ENCODE measurements around the gene EPHB1.

Gene EPHB1

DNA sequence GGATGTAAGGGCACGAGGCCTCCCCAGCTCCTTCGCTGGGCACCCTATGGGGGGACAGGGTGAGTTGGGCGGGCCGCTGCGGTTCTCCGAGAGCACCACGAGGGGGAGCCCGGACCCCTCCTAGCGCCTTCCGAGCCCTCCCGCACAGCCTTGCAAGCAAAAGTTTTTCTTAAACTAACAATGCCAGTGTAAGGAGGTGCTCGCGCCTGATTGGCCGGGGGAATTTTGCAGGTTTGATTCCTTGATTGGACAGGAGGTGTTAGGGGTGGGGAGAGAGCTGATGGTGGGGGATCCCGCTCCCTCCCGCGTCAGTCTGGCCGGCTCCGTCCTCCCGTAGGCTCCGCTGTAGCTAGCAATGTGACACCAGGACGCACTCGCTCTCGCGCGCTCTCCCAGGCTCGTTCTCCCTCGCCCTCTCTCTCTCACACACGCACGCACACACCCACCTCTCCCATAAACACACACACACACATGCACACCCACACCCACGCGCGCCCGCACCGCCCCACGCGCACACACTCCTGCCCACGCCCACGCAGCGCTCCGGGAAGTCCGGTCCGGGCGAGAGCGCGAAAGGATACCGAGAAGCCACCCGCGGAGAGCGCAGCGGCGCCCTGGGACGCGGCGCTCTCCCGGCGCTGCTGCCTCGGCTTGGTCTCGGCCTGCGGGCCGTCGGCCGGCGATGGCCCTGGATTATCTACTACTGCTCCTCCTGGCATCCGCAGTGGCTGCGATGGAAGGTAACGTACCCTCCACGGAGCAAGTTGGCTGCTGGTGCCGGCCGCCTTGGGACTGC, at the start of gene EPHB1:
TSS of gene EPHB1 (plus strand) at position 311 of the 796 bp plus-strand sequence.
- H3K9me3 ChIP-seq (ENCODE audit: control insufficient read depth in 5 of 5, low read length in 5 of 5): no peaks in the 10 kb centered on the region
- peak within 1 kb of the TSS in 2 of 5 donors; percentile 43 to 45 for H3K9ac ChIP-seq (ENCODE audit: low read length in 5 of 5)
- H3K4me1 ChIP-seq (ENCODE audit: control insufficient read depth in 5 of 5, insufficient read depth in 5 of 5, low read length in 5 of 5): peaks cover 0 to 43% (median 39%) of the 10 kb centered on the region in 5 donors
- no peaks in the 10 kb centered on the region for H3K36me3 ChIP-seq (ENCODE audit: control insufficient read depth in 5 of 5, insufficient read depth in 5 of 5, low read length in 5 of 5)
- peak within 1 kb of the TSS; percentile 48 to 80 (median 74) for H3K4me3 ChIP-seq (ENCODE audit: low read depth in 1 of 5, low read length in 5 of 5)
- peaks cover 14 to 30% (median 23%) of the 10 kb centered on the region in 5 donors for H3K27me3 ChIP-seq (ENCODE audit: control insufficient read depth in 5 of 5, insufficient read depth in 4 of 5, low read length in 5 of 5)
- H3K27ac ChIP-seq (ENCODE audit: low read depth, low read length): no peak within 1 kb of the TSS

DNA sequence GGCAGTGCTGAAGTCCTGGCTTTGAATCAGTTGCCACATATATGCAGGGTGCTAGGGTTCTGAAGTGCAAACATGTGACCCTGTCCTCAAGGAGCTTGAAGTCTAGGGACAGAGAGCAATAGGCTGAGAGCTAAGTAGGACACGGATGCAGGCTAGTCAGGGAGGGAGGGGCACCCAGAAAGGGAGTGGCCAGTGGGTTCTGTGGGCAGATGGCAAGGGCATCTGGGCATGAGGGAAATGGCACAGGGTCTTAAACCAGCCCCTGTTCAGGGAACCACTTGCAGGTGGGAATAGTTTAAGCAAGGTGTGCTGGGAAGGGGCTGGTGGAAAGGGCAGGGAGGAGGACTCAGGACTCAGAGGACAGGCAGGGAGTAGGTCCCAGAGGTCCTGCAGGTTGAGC, 46.4 kb upstream of the EPHB1 start:
- Histone ChIP-seq H3K27me3 (ENCODE audit: control insufficient read depth in 5 of 5, insufficient read depth in 4 of 5, low read length in 5 of 5) (no peaks in the 10 kb centered on the region), H3K9ac (ENCODE audit: low read length in 5 of 5) (no peak overlapping the region), H3K9me3 (ENCODE audit: control insufficient read depth in 5 of 5, low read length in 5 of 5) (no peaks in the 10 kb centered on the region), H3K4me3 (ENCODE audit: low read depth in 1 of 5, low read length in 5 of 5) (no peak overlapping the region), H3K36me3 (ENCODE audit: control insufficient read depth in 5 of 5, insufficient read depth in 5 of 5, low read length in 5 of 5) (no peaks in the 10 kb centered on the region), H3K27ac (ENCODE audit: low read depth, low read length) (no peak overlapping the region), H3K4me1 (ENCODE audit: control insufficient read depth in 5 of 5, insufficient read depth in 5 of 5, low read length in 5 of 5) (peaks cover 0 to 12% (median 5%) of the 10 kb centered on the region in 5 donors)

DNA sequence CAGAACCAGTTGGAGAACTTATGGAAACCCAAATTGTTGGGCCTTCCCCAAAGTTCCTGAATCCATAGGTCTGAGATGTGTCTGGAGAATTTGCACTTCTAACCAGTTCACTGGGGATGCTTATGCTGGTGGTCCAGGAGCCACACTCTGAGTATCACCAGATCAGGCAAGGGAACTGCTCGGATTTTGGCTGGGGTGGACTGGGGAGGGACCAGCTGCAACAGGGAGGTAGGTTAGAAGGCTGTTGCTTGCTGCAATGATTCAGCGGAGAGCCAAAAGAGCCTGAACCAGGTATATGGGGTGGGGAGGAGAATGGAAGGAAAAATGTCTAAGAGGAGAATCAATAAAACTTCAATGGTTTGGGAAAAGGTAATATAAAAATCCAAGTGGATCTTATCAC, 45.9 kb upstream of the EPHB1 start:
- Histone ChIP-seq H3K27me3 (ENCODE audit: control insufficient read depth in 5 of 5, insufficient read depth in 4 of 5, low read length in 5 of 5) (no peaks in the 10 kb centered on the region), H3K4me1 (ENCODE audit: control insufficient read depth in 5 of 5, insufficient read depth in 5 of 5, low read length in 5 of 5) (peaks cover 0 to 12% (median 5%) of the 10 kb centered on the region in 5 donors), H3K9me3 (ENCODE audit: control insufficient read depth in 5 of 5, low read length in 5 of 5) (no peaks in the 10 kb centered on the region), H3K4me3 (ENCODE audit: low read depth in 1 of 5, low read length in 5 of 5) (no peak overlapping the region), H3K36me3 (ENCODE audit: control insufficient read depth in 5 of 5, insufficient read depth in 5 of 5, low read length in 5 of 5) (no peaks in the 10 kb centered on the region), H3K9ac (ENCODE audit: low read length in 5 of 5) (no peak overlapping the region), H3K27ac (ENCODE audit: low read depth, low read length) (no peak overlapping the region)

DNA sequence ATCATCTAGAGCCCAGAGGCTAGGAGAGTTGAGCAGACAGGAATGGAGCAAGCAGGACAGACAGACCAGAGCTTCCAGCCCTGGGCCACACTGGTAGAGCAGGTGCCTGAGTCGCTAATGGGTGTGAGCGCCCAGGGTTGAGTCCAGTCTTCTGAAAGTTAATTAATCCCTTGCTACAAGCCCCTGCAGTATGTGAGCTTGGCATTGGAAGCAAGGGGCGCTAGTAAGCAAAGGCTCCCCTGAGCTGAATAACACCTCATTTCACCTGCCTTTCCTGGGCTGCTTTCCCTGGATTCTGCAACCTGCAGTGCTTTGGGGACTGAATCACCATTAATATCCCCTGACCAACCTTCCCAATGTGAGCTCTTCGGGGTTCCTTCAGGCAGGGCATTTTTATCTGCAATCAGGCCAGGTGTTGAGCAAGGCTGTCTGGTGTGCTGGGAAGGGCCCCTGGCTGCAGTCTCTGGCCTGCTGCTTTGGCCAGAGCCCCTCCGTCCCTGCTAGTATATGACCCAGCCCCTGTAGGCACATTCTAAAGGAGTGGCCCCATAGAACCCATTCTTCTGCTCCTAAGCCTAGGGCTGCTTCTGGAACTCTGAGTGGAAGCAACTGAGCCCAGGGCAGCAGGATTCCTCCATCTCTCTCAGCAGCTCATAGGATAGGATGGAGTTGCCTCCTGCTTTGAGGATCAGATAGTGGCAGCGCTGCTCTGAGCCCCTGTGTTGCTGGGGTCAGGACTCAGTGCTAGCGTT, 45.1 kb upstream of the EPHB1 start:
- H3K27me3 ChIP-seq (ENCODE audit: control insufficient read depth in 5 of 5, insufficient read depth in 4 of 5, low read length in 5 of 5): no peaks in the 10 kb centered on the region
- no peak overlapping the region for H3K4me3 ChIP-seq (ENCODE audit: low read depth in 1 of 5, low read length in 5 of 5)
- H3K27ac ChIP-seq (ENCODE audit: low read depth, low read length): no peak overlapping the region
- H3K9ac ChIP-seq (ENCODE audit: low read length in 5 of 5): no peak overlapping the region
- H3K4me1 ChIP-seq (ENCODE audit: control insufficient read depth in 5 of 5, insufficient read depth in 5 of 5, low read length in 5 of 5): peaks cover 0 to 12% (median 5%) of the 10 kb centered on the region in 5 donors
- H3K9me3 ChIP-seq (ENCODE audit: control insufficient read depth in 5 of 5, low read length in 5 of 5): no peaks in the 10 kb centered on the region
- H3K36me3 ChIP-seq (ENCODE audit: control insufficient read depth in 5 of 5, insufficient read depth in 5 of 5, low read length in 5 of 5): no peaks in the 10 kb centered on the region

DNA sequence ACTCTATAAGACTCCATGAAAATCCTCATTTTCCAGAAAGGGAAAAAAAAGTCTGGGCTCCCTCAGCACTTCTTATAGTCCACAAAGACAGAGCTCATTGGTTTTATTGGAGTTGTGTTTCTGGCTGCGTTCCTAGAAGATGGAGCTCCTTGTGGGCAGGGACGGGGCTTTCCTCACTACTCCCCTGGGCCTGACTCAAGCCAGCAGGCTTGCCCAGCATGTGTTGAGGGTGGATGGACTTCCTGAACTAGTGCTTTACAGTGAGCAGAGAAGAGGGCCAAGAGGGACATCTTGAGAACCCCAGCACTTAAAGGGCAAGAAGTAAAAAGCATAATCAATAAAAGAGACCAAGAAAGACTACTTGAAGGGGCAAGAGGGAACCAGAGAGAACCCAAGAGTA, 43.2 kb upstream of the EPHB1 start:
- Histone ChIP-seq H3K27me3 (ENCODE audit: control insufficient read depth in 5 of 5, insufficient read depth in 4 of 5, low read length in 5 of 5) (peaks cover 0 to 8% (median 3%) of the 10 kb centered on the region in 5 donors), H3K36me3 (ENCODE audit: control insufficient read depth in 5 of 5, insufficient read depth in 5 of 5, low read length in 5 of 5) (no peaks in the 10 kb centered on the region), H3K27ac (ENCODE audit: low read depth, low read length) (no peak overlapping the region), H3K4me3 (ENCODE audit: low read depth in 1 of 5, low read length in 5 of 5) (no peak overlapping the region), H3K9ac (ENCODE audit: low read length in 5 of 5) (no peak overlapping the region), H3K4me1 (ENCODE audit: control insufficient read depth in 5 of 5, insufficient read depth in 5 of 5, low read length in 5 of 5) (peaks cover 0 to 12% (median 5%) of the 10 kb centered on the region in 5 donors), H3K9me3 (ENCODE audit: control insufficient read depth in 5 of 5, low read length in 5 of 5) (no peaks in the 10 kb centered on the region)

DNA sequence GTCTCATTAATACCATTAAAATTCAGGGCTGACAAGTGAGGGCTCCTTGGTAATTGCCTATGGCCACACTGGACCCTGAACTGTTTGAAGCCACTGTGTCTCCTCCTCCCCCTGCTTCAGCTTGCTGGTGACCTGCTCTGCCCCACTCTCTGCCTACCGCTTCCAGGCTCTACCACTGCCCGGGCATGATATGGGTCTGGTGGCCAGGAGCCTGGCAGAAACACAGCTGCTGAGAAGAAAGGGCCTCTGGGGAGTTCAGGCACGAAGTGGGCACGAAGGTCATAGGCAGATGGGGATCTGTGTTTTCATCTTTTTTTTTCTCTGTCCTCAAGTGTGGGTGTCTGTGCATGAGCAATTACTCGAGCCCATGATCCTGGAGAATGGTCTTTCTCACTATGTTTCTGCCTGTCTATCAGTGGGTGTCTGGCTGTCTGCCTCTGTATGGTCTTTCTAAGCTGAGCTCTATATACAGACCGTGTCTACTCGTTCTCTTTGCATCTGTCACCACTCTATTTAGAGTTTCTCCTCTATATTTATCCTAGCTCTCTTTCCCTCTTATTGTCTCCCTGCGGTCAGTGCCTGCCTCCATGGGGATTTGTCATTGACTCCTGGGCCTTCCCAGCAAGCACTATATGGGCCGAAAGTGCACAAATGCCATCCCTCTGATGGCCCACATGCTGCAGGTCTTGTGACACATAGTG, 42.1 kb upstream of the EPHB1 start:
- H3K9ac ChIP-seq (ENCODE audit: low read length in 5 of 5): no peak overlapping the region

DNA sequence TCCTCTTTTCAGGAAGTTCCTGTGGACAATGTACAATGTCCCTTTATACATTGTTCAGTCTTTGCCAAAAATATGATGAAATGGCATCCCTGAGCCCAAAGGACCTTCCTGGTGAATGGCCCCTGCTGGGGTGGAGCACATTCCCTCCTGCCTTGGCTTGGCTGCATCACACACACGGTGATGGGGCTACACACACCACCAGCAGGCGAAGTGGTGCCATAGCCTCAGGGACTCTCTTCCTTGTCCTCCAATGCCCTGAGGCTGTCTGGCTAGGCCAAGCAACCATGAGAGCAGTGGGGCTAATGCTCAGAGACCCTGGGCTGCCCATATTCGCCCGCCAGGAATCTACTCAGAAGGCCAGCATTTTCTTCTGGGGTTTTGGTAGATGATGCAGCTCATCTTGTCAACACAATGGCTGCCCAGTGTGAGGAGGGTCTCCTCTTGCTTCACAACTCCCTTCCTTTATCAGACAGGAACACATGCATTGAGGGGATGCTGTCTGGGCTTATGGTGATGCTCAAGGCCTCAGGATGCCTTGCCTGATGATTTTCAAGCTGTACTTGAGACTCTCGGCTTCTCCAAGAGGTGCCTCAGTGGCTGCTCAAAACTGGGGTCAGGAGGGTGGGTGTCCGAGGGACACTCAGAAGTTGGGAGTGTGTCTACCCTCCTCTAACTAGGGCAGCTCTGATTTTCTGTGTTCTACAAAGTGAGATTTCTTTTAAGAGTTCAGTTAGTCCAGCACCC, 40.9 kb upstream of the EPHB1 start:
- H3K27ac ChIP-seq (ENCODE audit: low read depth, low read length): no peak overlapping the region
- no peaks in the 10 kb centered on the region for H3K9me3 ChIP-seq (ENCODE audit: control insufficient read depth in 5 of 5, low read length in 5 of 5)
- H3K9ac ChIP-seq (ENCODE audit: low read length in 5 of 5): no peak overlapping the region
- H3K27me3 ChIP-seq (ENCODE audit: control insufficient read depth in 5 of 5, insufficient read depth in 4 of 5, low read length in 5 of 5): peaks cover 0 to 8% (median 3%) of the 10 kb centered on the region in 5 donors
- H3K36me3 ChIP-seq (ENCODE audit: control insufficient read depth in 5 of 5, insufficient read depth in 5 of 5, low read length in 5 of 5): no peaks in the 10 kb centered on the region
- H3K4me3 ChIP-seq (ENCODE audit: low read depth in 1 of 5, low read length in 5 of 5): no peak overlapping the region
- H3K4me1 ChIP-seq (ENCODE audit: control insufficient read depth in 5 of 5, insufficient read depth in 5 of 5, low read length in 5 of 5): peaks cover 0 to 12% (median 5%) of the 10 kb centered on the region in 5 donors

More for the DNA sequence above, 42.1 kb upstream of the EPHB1 start:
- Histone ChIP-seq H3K27me3 (ENCODE audit: control insufficient read depth in 5 of 5, insufficient read depth in 4 of 5, low read length in 5 of 5) (peaks cover 0 to 8% (median 3%) of the 10 kb centered on the region in 5 donors), H3K36me3 (ENCODE audit: control insufficient read depth in 5 of 5, insufficient read depth in 5 of 5, low read length in 5 of 5) (no peaks in the 10 kb centered on the region), H3K4me1 (ENCODE audit: control insufficient read depth in 5 of 5, insufficient read depth in 5 of 5, low read length in 5 of 5) (peaks cover 0 to 12% (median 5%) of the 10 kb centered on the region in 5 donors), H3K27ac (ENCODE audit: low read depth, low read length) (no peak overlapping the region), H3K4me3 (ENCODE audit: low read depth in 1 of 5, low read length in 5 of 5) (no peak overlapping the region), H3K9me3 (ENCODE audit: control insufficient read depth in 5 of 5, low read length in 5 of 5) (no peaks in the 10 kb centered on the region)

DNA sequence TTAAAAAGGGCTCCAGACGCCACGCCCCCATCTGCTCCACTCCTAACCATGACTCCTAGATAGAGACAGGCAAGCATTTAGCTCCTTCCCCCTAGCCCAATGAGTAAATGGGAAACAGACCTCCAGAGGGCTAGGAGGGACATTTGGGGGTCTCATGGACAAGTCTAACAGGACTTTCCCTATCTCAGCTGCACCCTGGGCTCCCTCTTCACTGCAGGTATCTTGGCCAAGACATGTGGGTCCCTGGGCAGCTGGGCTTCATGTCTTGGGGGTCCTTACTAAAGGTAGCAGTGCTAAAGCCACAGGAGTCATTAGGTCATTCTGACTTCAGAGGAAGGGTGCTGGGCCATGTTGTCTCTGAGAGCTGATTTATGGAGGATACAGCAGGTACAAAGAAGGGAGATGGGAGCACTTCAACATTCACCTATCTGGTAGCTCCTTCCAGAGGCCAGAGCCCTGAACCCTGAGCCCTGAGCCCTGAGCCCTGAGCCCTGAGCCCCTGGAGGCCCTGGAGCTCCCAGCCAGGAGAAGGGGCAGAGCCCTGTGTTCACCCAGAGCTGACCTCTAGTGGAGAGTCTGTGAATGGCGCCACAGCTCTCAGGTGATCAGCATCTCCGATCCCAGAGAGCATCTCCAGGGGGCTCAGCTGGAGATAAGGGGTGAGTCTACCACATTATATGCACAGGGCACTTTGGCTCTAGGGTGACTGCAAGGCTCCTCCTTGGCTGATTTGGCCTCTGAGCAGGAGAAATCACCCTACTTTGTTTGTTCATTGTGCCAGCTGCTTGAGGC, 40.1 kb upstream of the EPHB1 start:
- Histone ChIP-seq H3K27me3 (ENCODE audit: control insufficient read depth in 5 of 5, insufficient read depth in 4 of 5, low read length in 5 of 5) (peaks cover 0 to 8% (median 3%) of the 10 kb centered on the region in 5 donors), H3K9me3 (ENCODE audit: control insufficient read depth in 5 of 5, low read length in 5 of 5) (no peaks in the 10 kb centered on the region), H3K4me1 (ENCODE audit: control insufficient read depth in 5 of 5, insufficient read depth in 5 of 5, low read length in 5 of 5) (peaks cover 0 to 12% (median 5%) of the 10 kb centered on the region in 5 donors), H3K9ac (ENCODE audit: low read length in 5 of 5) (no peak overlapping the region), H3K36me3 (ENCODE audit: control insufficient read depth in 5 of 5, insufficient read depth in 5 of 5, low read length in 5 of 5) (no peaks in the 10 kb centered on the region), H3K4me3 (ENCODE audit: low read depth in 1 of 5, low read length in 5 of 5) (no peak overlapping the region), H3K27ac (ENCODE audit: low read depth, low read length) (no peak overlapping the region)

DNA sequence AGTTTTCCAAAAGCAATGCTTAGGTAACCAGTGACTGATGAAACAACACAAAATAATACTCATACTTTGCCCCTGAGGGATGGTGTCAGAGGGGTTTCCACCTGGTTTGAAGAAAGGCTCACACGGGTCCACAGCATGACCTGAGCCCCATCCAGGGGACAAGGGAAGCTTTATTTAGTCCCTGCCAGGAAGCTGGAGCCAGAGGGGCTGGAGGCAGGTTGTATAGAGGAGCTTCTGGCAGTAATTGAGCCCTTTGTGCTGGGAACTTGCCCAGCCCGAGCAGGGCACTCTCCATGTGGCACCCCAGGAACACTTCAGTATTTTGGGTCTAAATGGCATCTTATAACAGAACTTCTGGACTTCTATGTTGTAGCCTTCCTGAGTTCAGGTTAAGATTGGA, 39.2 kb upstream of the EPHB1 start:
- Histone ChIP-seq H3K36me3 (ENCODE audit: control insufficient read depth in 5 of 5, insufficient read depth in 5 of 5, low read length in 5 of 5) (no peaks in the 10 kb centered on the region), H3K9ac (ENCODE audit: low read length in 5 of 5) (no peak overlapping the region), H3K27ac (ENCODE audit: low read depth, low read length) (no peak overlapping the region), H3K4me3 (ENCODE audit: low read depth in 1 of 5, low read length in 5 of 5) (no peak overlapping the region), H3K9me3 (ENCODE audit: control insufficient read depth in 5 of 5, low read length in 5 of 5) (no peaks in the 10 kb centered on the region), H3K27me3 (ENCODE audit: control insufficient read depth in 5 of 5, insufficient read depth in 4 of 5, low read length in 5 of 5) (peaks cover 0 to 8% (median 3%) of the 10 kb centered on the region in 5 donors), H3K4me1 (ENCODE audit: control insufficient read depth in 5 of 5, insufficient read depth in 5 of 5, low read length in 5 of 5) (peaks cover 0 to 12% (median 5%) of the 10 kb centered on the region in 5 donors)

Measured in subcutaneous abdominal adipose tissue (tissue), 5 donors.